H1 (cell line): ENCODE results near the gene AFF2.

Experiments
- ASH2L ChIP-seq: fragments of 200-600, 300-600 bp; sonication (generic); IDR thresholded peaks from one replicate; pipeline ENCODE4 v1.7.1; 2017; ENCODE audit warnings: low read length
- CTCF ChIP-seq, 3 experiments: IDR thresholded peaks; 1 replicate in 2 of 3; 2 replicates in 1 of 3; pipeline versions ENCODE4 v1.5.1 to v1.6.1; 2011; ENCODE audit warnings: low read length in 3 of 3, mild to moderate bottlenecking in 3 of 3, inconsistent platforms in 2 of 3, low read depth in 1 of 3, moderate library complexity in 1 of 3; ENCODE audit not compliant: insufficient read depth in 1 of 3; ENCODE audit errors: control extremely low read depth in 1 of 3
- EGR1 ChIP-seq: IDR thresholded peaks from 2 replicates; pipeline ENCODE4 v1.6.1; 2011; ENCODE audit warnings: low read depth, low read length, borderline replicate concordance
- NRF1 ChIP-seq: IDR thresholded peaks from 2 replicates; pipeline ENCODE4 v1.6.1; 2011; ENCODE audit warnings: mild to moderate bottlenecking, low read depth, low read length, improper control_type of control experiment

DNA sequence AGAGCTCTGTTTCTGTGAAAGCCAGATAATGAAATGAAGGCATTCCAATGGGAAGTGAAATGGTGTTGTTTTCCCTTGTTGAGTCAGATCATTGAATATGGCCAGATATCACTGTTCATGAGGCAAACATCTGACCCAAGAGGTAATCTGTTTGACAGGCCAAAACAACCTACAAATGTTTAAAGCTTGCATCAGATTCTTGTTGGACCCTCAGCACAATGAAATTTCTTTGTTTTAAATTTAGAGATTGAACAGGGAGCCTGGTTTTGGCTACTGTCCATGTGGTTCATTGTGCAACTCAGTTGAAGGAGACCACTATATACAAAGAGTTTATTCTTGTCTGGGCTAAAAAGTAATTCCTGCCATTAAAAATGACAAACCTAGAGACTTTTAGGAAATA is 159.1 kb downstream of the AFF2 start:
- TF ChIP-seq CTCF (IDR thresholded peaks at IDR 0.05; ENCODE audit: control extremely low read depth in 1 of 3, insufficient read depth in 1 of 3, low read depth in 1 of 3, low read length in 3 of 3) (no peak), EGR1 (no peak), ASH2L (no peak), NRF1 (no peak)
